ENCODE data around the gene PREX1. TPM values are rescaled to one million over a fixed set of nuclear protein-coding genes. Genes with fewer than 3 reads are reported as not detected.

The PREX1 gene
- total RNA-seq, 3 donors from 2014 or later: 53.1 to 84.2 (median 65.1) TPM

DNA sequence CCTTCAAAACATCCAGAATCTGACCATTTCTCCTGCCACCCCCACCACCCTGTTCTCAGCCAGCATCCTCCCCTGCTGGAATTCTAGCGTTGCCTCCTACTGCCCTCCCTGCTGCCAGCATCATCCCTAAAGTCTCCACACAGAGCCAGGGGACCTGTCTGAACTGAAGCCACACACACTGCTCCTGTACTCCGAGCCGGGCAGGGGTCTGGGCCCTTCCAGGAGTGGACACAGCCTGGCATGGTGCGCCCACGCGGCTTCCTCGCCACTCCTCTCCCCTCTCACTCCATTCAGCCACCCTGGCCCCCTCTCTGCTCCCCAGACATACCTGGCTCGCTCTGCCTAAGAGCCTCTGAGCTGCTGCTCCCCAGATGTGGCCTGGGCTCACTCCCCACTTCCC, 155.5 kb downstream of the PREX1 start:
- intact Hi-C loops (cut with DNase I; ENCODE audit: low total_unique reads): no loop called here
- DNase-seq (ENCODE audit: low spot score in 2 of 2): no peak
- no peak overlapping the region for H3K4me3 ChIP-seq
- H3K36me3 ChIP-seq: no peaks in the 10 kb centered on the region
- H3K27ac ChIP-seq: no peak overlapping the region
- TF ChIP-seq, protein P1, sequence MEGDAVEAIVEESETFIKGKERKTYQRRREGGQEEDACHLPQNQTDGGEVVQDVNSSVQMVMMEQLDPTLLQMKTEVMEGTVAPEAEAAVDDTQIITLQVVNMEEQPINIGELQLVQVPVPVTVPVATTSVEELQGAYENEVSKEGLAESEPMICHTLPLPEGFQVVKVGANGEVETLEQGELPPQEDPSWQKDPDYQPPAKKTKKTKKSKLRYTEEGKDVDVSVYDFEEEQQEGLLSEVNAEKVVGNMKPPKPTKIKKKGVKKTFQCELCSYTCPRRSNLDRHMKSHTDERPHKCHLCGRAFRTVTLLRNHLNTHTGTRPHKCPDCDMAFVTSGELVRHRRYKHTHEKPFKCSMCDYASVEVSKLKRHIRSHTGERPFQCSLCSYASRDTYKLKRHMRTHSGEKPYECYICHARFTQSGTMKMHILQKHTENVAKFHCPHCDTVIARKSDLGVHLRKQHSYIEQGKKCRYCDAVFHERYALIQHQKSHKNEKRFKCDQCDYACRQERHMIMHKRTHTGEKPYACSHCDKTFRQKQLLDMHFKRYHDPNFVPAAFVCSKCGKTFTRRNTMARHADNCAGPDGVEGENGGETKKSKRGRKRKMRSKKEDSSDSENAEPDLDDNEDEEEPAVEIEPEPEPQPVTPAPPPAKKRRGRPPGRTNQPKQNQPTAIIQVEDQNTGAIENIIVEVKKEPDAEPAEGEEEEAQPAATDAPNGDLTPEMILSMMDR (IDR thresholded peaks at IDR 0.05): no peak
- TF ChIP-seq POLR2AphosphoS5 (IDR thresholded peaks at IDR 0.05) (no peak), POLR2A (IDR thresholded peaks at IDR 0.05) (no peak)
- H3K27me3 ChIP-seq: no peaks in the 10 kb centered on the region
- H3K9me3 ChIP-seq: no peaks in the 10 kb centered on the region
- no peaks in the 10 kb centered on the region for H3K4me1 ChIP-seq

DNA sequence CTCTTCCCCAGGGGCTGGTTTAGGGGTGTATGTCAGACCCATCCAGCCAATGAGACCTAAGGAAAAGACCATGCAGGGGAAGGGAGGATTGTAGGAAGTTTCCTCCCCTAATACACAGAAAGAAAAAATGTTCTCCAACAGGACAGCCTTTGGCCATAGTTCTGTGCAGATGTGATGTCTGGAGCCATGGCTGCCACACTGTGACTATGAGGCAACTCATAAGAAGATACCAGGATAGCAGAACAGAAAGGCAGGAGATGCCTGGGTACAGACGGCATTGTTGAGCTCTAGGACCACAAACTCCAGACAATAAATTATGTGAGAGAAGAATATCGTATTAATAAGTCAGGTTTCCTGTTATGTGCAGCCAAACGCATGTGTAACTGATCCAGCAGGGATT, 156.7 kb downstream of the PREX1 start:
- TF ChIP-seq POLR2AphosphoS5 (IDR thresholded peaks at IDR 0.05) (no peak), POLR2A (IDR thresholded peaks at IDR 0.05) (no peak)
- TF ChIP-seq, protein P1 (IDR thresholded peaks at IDR 0.05): no peak
- Histone ChIP-seq H3K9me3 (no peaks in the 10 kb centered on the region), H3K27ac (no peak overlapping the region), H3K4me3 (no peak overlapping the region), H3K4me1 (no peaks in the 10 kb centered on the region), H3K36me3 (no peaks in the 10 kb centered on the region), H3K27me3 (no peaks in the 10 kb centered on the region)
- intact Hi-C loops (cut with DNase I; ENCODE audit: low total_unique reads): no loop called here
- DNase-seq (ENCODE audit: low spot score in 2 of 2): no peak

DNA sequence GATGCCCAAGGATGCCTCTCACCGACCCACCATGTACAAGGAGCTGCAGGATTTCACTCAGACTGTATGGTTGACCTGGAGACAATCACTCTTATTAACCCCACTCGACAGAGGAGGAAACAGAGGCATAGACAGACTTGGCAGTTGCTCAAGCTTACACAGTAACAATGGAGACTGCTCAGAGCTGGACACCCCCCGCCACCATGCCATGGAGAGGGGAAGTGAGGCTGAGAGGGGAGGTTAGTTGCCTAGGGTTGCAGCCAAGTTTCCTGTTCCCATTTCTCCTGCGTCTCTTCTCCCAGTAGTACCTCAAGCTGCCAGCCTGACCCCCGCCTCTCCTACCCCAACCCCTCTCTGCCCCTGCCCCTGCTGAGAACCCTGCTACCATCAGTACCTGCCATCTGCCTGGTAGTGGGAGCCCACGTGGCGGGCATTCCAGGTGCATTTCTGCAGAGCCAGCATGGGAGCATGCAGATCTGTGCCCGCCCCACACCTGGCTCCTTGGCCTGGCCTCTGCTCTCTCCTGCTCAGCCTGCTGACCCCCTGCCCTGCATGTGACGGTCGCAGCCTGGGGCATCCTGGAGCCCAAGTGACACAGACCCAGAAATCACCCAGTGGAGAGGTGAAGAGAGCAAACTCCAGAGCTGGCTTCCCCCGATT, 157.7 kb downstream of the PREX1 start:
- Histone ChIP-seq H3K36me3 (no peaks in the 10 kb centered on the region), H3K27me3 (no peaks in the 10 kb centered on the region), H3K27ac (no peak overlapping the region), H3K4me1 (no peaks in the 10 kb centered on the region), H3K9me3 (no peaks in the 10 kb centered on the region), H3K4me3 (no peak overlapping the region)
- no peak for DNase-seq (ENCODE audit: low spot score in 2 of 2)
- intact Hi-C loops (cut with DNase I; ENCODE audit: low total_unique reads): no loop called here
- TF ChIP-seq, protein P1 (IDR thresholded peaks at IDR 0.05): no peak
- TF ChIP-seq POLR2AphosphoS5 (IDR thresholded peaks at IDR 0.05): no peak
- TF ChIP-seq POLR2A (IDR thresholded peaks at IDR 0.05): no peak

GRCh38 chr20:48668451-48668946, 159.3 kb downstream of the PREX1 start:
- Histone ChIP-seq H3K9me3 (no peaks in the 10 kb centered on the region), H3K4me1 (no peaks in the 10 kb centered on the region), H3K27me3 (no peaks in the 10 kb centered on the region), H3K4me3 (no peak overlapping the region), H3K27ac (peak overlapping the region in 1 of 2 donors; percentile 38), H3K36me3 (no peaks in the 10 kb centered on the region)
- no peak for DNase-seq (ENCODE audit: low spot score in 2 of 2)
- TF ChIP-seq POLR2A (IDR thresholded peaks at IDR 0.05) (no peak), POLR2AphosphoS5 (IDR thresholded peaks at IDR 0.05) (no peak)
- TF ChIP-seq, protein P1 (IDR thresholded peaks at IDR 0.05): no peak
- intact Hi-C loops (cut with DNase I; ENCODE audit: low total_unique reads): no loop called here

DNA sequence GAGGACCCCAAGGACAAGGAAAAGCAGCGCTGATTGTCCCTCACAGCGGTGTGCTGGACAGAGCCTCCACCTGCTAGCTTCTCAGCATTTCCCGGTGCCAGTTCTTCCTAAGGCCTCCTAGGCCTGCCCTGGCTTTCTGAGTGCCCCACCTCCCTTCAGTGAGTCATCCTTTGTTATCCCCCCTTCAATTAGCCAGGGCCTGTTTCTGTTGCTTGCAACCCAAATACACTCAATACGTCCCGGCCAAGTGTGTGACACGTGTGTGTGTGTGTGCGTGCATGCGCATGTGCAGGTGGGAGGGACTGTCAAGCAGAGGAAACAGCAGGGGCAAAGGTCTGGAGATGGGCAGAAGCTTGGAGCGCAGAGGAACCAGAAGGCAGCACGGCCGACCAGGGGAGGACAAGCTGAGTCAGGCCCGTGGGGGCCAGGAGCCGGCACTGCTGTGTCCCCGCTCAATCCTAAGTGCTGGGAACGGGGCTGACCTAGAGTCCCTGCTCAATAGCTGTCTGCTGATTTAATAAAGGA, 159.8 kb downstream of the PREX1 start:
- Histone ChIP-seq H3K36me3 (no peaks in the 10 kb centered on the region), H3K4me1 (no peaks in the 10 kb centered on the region), H3K27ac (peak overlapping the region in 1 of 2 donors; percentile 38), H3K9me3 (no peaks in the 10 kb centered on the region), H3K4me3 (no peak overlapping the region), H3K27me3 (no peaks in the 10 kb centered on the region)
- intact Hi-C loops (cut with DNase I; ENCODE audit: low total_unique reads): no loop called here
- no peak for TF ChIP-seq POLR2A (IDR thresholded peaks at IDR 0.05)
- TF ChIP-seq, protein P1 (IDR thresholded peaks at IDR 0.05): no peak
- TF ChIP-seq POLR2AphosphoS5 (IDR thresholded peaks at IDR 0.05): no peak
- DNase-seq (ENCODE audit: low spot score in 2 of 2): no peak
